ENCODE data around the gene FCHO2.

The FCHO2 gene

GRCh38 chr5:73139485-73139884 is 183.6 kb downstream of the FCHO2 start:
- DNase-seq = no peak

Measured in NCI-H1417 treated with DMSO at 0.1 percent for 48 hours (cell line).